ENCODE data around the gene TENM4. TPM values are rescaled to one million over a fixed set of nuclear protein-coding genes. Genes with fewer than 3 reads are reported as not detected.

The TENM4 gene
- total RNA-seq, 2 experiments from 2014 or later = not detected

- ChIA-PET CTCF (interaction anchor here (0.7 to 1.0 kb wide), 2 partner anchors 10 to 66 kb away, joined by 3 to 5 read pairs; no protein-coding TSS in a partner anchor), POLR2A (interaction anchor here (0.5 kb wide), 1 partner anchor 9 kb away, joined by 3 read pairs; no protein-coding TSS in a partner anchor)
- H3K27me3 Mint-ChIP-seq = no peaks in the 10 kb centered on the region
- intact Hi-C loops (cut with micrococcal nuclease) = no loop called here
- peaks cover 42% of the 10 kb centered on the region for H3K4me1 Mint-ChIP-seq (ENCODE audit: low read depth)
- ATAC-seq = no peak
- H3K36me3 Mint-ChIP-seq (ENCODE audit: low read depth) = no peaks in the 10 kb centered on the region
- no peaks in the 10 kb centered on the region for H3K9me3 Mint-ChIP-seq
- TF ChIP-seq CTCF (IDR thresholded peaks at IDR 0.05) = no peak
- no peak overlapping the region for H3K27ac Mint-ChIP-seq
- DNase-seq = no peak
- no peak overlapping the region for H3K4me3 Mint-ChIP-seq
Observed at GRCh38 chr11:78649361-78650215, 791.2 kb downstream of the TENM4 start.

GRCh38 chr11:78647986-78648875 is 792.6 kb downstream of the TENM4 start:
- H3K9me3 Mint-ChIP-seq = no peaks in the 10 kb centered on the region
- no peak for DNase-seq
- intact Hi-C loops (cut with micrococcal nuclease) = no loop called here

GRCh38 chr11:78647266-78647915 is 793.4 kb downstream of the TENM4 start:
- H3K27me3 Mint-ChIP-seq = no peaks in the 10 kb centered on the region
- H3K9me3 Mint-ChIP-seq = no peaks in the 10 kb centered on the region
- peaks cover 40% of the 10 kb centered on the region for H3K4me1 Mint-ChIP-seq (ENCODE audit: low read depth)
- ChIA-PET POLR2A (interaction anchor here (0.7 kb wide), 1 partner anchor 229 kb away, joined by 3 read pairs; no protein-coding TSS in a partner anchor), CTCF (interaction anchor here (0.7 to 5.8 kb wide), 11 partner anchors 11 to 403 kb away, joined by 3 to 160 read pairs (median 4); partner anchors contain the start of gene NARS2)
- no peak for TF ChIP-seq CTCF (IDR thresholded peaks at IDR 0.05)
- no peak overlapping the region for H3K4me3 Mint-ChIP-seq
- no peaks in the 10 kb centered on the region for H3K36me3 Mint-ChIP-seq (ENCODE audit: low read depth)
- intact Hi-C loops (cut with micrococcal nuclease) = no loop called here
- DNase-seq (no peak), ATAC-seq (no peak)
- H3K27ac Mint-ChIP-seq = no peak overlapping the region

More at GRCh38 chr11:78647986-78648875, 792.6 kb downstream of the TENM4 start:
- ChIA-PET CTCF (interaction anchor here (0.7 to 5.8 kb wide), 5 partner anchors 10 to 402 kb away, joined by 3 to 160 read pairs (median 4); no protein-coding TSS in a partner anchor), POLR2A (no interaction called here)
- Mint-ChIP-seq H3K36me3 (ENCODE audit: low read depth) (no peaks in the 10 kb centered on the region), H3K27ac (no peak overlapping the region), H3K27me3 (no peaks in the 10 kb centered on the region), H3K4me3 (no peak overlapping the region), H3K4me1 (ENCODE audit: low read depth) (peaks cover 40% of the 10 kb centered on the region)
- ATAC-seq = no peak
- no peak for TF ChIP-seq CTCF (IDR thresholded peaks at IDR 0.05)

- Mint-ChIP-seq H3K4me3 (no peak overlapping the region), H3K27ac (no peak overlapping the region), H3K36me3 (ENCODE audit: low read depth) (no peaks in the 10 kb centered on the region), H3K9me3 (no peaks in the 10 kb centered on the region), H3K4me1 (ENCODE audit: low read depth) (peaks cover 35% of the 10 kb centered on the region), H3K27me3 (no peaks in the 10 kb centered on the region)
- CTCF ChIA-PET = interaction anchor here (0.7 to 5.8 kb wide), 28 partner anchors 11 to 847 kb away, joined by 3 to 160 read pairs (median 7); partner anchors contain the start of gene NARS2
- DNase-seq (peak; percentile 73), ATAC-seq (peak; percentile 55)
- POLR2A ChIA-PET = interaction anchor here (0.7 kb wide), 1 partner anchor 228 kb away, joined by 3 read pairs; no protein-coding TSS in a partner anchor
- intact Hi-C loops (cut with micrococcal nuclease) = loop anchor here (1.0 kb wide), 1 partner anchor 69 kb away; no protein-coding TSS in a partner anchor
- TF ChIP-seq CTCF (IDR thresholded peaks at IDR 0.05) = peak; percentile 85
Observed at GRCh38 chr11:78646564-78647185, 794.2 kb downstream of the TENM4 start.

All from activated CD8-positive, alpha-beta T cell treated with anti-CD3 and anti-CD28 coated beads for 36 hours (primary cell).